ENCODE measurements around the gene COPS9.

GRCh38 chr2:240131941-240132650 lies 4.0 kb downstream of the COPS9 start:
- TF ChIP-seq, protein P1, sequence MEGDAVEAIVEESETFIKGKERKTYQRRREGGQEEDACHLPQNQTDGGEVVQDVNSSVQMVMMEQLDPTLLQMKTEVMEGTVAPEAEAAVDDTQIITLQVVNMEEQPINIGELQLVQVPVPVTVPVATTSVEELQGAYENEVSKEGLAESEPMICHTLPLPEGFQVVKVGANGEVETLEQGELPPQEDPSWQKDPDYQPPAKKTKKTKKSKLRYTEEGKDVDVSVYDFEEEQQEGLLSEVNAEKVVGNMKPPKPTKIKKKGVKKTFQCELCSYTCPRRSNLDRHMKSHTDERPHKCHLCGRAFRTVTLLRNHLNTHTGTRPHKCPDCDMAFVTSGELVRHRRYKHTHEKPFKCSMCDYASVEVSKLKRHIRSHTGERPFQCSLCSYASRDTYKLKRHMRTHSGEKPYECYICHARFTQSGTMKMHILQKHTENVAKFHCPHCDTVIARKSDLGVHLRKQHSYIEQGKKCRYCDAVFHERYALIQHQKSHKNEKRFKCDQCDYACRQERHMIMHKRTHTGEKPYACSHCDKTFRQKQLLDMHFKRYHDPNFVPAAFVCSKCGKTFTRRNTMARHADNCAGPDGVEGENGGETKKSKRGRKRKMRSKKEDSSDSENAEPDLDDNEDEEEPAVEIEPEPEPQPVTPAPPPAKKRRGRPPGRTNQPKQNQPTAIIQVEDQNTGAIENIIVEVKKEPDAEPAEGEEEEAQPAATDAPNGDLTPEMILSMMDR (IDR thresholded peaks at IDR 0.05), result no peak
- TF ChIP-seq POLR2A (IDR thresholded peaks at IDR 0.05), result no peak
